Keratinocyte (primary cell): ENCODE measurements around the gene ERBB4.

Source experiments
- EZH2 ChIP-seq: IDR thresholded peaks from one replicate; pipeline ENCODE4 v1.6.1; 2012; ENCODE audit warnings: inconsistent platforms, mild to moderate bottlenecking, low read length, moderate library complexity
- TF ChIP-seq, protein P1 (sequence below), 3 experiments: IDR thresholded peaks in 1 of 3; conservative IDR thresholded peaks in 1 of 3; optimal IDR thresholded peaks in 1 of 3; 2 replicates in 2 of 3; 3 replicates in 1 of 3; pipeline versions ENCODE3 to v1.5.1; 2011; ENCODE audit warnings: low read length in 3 of 3, mild to moderate bottlenecking in 3 of 3, moderate library complexity in 2 of 3, control low read depth in 1 of 3, inconsistent platforms in 1 of 3; ENCODE audit not compliant: insufficient read depth in 2 of 3; ENCODE audit errors: extremely low read depth in 1 of 3

DNA sequence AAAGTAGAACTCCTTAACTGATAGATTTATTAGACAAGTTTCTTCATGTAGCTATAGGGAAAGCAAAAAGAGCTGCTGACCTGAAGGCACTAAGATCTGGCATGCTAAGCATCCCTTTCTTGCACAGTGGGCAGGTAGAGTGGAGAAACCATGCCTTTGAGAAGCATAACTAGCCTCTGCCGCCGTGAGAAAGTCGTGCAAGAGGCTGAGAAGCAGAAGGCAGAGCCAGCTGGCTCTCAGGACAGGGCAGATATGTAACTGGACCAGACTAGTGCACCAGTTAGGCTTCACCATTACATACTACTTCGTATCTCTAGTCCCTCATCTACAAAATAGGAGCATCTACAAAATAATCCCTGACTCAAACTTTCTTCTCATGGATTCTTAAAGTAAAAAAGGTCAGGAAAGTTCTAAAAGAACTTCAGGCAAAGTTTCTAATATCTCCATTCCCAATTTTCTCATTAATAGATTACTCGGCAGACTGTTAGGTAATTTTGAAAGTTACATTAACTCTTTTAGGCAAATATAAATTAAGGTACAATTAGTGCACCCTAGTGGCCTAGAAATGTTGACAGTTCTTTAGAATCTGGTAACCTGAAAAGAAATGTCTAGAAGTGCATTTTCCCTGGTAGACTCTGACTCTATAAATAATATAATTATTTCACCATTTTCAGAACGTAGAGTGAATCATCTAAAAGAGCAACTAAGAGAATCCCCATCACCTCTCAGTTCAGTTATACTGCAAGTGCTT lies 10.3 kb downstream of the ERBB4 start:
- TF ChIP-seq, protein P1, sequence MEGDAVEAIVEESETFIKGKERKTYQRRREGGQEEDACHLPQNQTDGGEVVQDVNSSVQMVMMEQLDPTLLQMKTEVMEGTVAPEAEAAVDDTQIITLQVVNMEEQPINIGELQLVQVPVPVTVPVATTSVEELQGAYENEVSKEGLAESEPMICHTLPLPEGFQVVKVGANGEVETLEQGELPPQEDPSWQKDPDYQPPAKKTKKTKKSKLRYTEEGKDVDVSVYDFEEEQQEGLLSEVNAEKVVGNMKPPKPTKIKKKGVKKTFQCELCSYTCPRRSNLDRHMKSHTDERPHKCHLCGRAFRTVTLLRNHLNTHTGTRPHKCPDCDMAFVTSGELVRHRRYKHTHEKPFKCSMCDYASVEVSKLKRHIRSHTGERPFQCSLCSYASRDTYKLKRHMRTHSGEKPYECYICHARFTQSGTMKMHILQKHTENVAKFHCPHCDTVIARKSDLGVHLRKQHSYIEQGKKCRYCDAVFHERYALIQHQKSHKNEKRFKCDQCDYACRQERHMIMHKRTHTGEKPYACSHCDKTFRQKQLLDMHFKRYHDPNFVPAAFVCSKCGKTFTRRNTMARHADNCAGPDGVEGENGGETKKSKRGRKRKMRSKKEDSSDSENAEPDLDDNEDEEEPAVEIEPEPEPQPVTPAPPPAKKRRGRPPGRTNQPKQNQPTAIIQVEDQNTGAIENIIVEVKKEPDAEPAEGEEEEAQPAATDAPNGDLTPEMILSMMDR (optimal IDR thresholded peaks at IDR 0.05 in 1 of 3, IDR thresholded peaks at IDR 0.05 in 1 of 3, conservative IDR thresholded peaks at IDR 0.05 in 1 of 3; ENCODE audit: extremely low read depth in 1 of 3, insufficient read depth in 2 of 3, low read length in 3 of 3) = no peak
- TF ChIP-seq EZH2 = no peak
